Thymus (tissue), 11 donors: ENCODE data around the gene SPTBN5. TPM values are rescaled to one million over a fixed set of nuclear protein-coding genes. Genes with fewer than 3 reads are reported as not detected.

ENCODE experiments used
- DNase-seq, 9 donors: peaks; one replicate each; pipeline ENCODE4 v3.0.0-alpha.2; 2013; ENCODE audit warnings: low spot score in 9 of 9, low read depth in 6 of 9, missing footprints in 1 of 9
- H3K27ac ChIP-seq, 2 donors: one replicate each; pipeline ENCODE4 v1.5.1; 2013; ENCODE audit warnings: control low read depth in 1 of 2, low read depth in 1 of 2, low read length in 1 of 2, mild to moderate bottlenecking in 1 of 2, moderate library complexity in 1 of 2
- H3K27me3 ChIP-seq, 2 donors: one replicate each; pipeline ENCODE4 v1.5.1; 2013; ENCODE audit warnings: low read length in 1 of 2; ENCODE audit not compliant: control insufficient read depth in 2 of 2, insufficient read depth in 1 of 2
- H3K36me3 ChIP-seq, 2 donors: one replicate each; pipeline ENCODE4 v1.5.1; 2013; ENCODE audit warnings: low read length in 1 of 2, mild to moderate bottlenecking in 1 of 2, moderate library complexity in 1 of 2; ENCODE audit not compliant: control insufficient read depth in 2 of 2, insufficient read depth in 2 of 2
- H3K4me1 ChIP-seq, 2 donors: one replicate each; pipeline ENCODE4 v1.5.1; 2013; ENCODE audit warnings: low read length in 2 of 2; ENCODE audit not compliant: control insufficient read depth in 2 of 2, insufficient read depth in 2 of 2
- H3K4me3 ChIP-seq, 2 donors: one replicate each; pipeline ENCODE4 v1.5.1; 2013; ENCODE audit warnings: low read length in 2 of 2, control low read depth in 1 of 2, mild to moderate bottlenecking in 1 of 2
- H3K9me3 ChIP-seq, 2 donors: one replicate each; pipeline ENCODE4 v1.5.1; 2013; ENCODE audit warnings: low read length in 1 of 2, mild to moderate bottlenecking in 1 of 2; ENCODE audit not compliant: control insufficient read depth in 2 of 2, insufficient read depth in 1 of 2
- WGBS: extraction: QIAGEN DNeasy Blood & Tissue Kit; methylation state at CpG from one replicate; pipeline ENCODE4 v1.1.7; 2013; 5-methylcytosine and 5-hydroxymethylcytosine counted together
- polyA plus RNA-seq: library from polyadenylated mRNA; stranded (reverse); fragments of 200-250 nt; gene quantifications from one replicate; pipeline ENCODE4 v1.2.3, GENCODE V29; 2013
- total RNA-seq: library from RNA; stranded (reverse); fragments of 120-200 nt; gene quantifications from one replicate; pipeline ENCODE4 v1.2.4, GENCODE V29; 2013
- donor health status: healthy.

Gene SPTBN5
- total and polyA plus RNA-seq, 2 donors, result 0.57 to 1.6 TPM

GRCh38 chr15:41921167-41921566 lies 27.3 kb upstream of the SPTBN5 start:
- Histone ChIP-seq H3K9me3 (no peaks in the 10 kb centered on the region), H3K4me1 (peaks cover 0 to 7% of the 10 kb centered on the region in 2 donors), H3K27ac (no peak overlapping the region), H3K36me3 (no peaks in the 10 kb centered on the region), H3K27me3 (no peaks in the 10 kb centered on the region), H3K4me3 (no peak overlapping the region)
- DNase-seq, result no peak
- WGBS, result 96% methylated on average over 9 of the region's 9 CpGs

- Histone ChIP-seq H3K27ac (no peak overlapping the region), H3K36me3 (no peaks in the 10 kb centered on the region), H3K9me3 (no peaks in the 10 kb centered on the region), H3K4me1 (peaks cover 0 to 5% of the 10 kb centered on the region in 2 donors), H3K4me3 (no peak overlapping the region), H3K27me3 (no peaks in the 10 kb centered on the region)
- WGBS, result 94% methylated on average over 3 of the region's 3 CpGs
- no peak for DNase-seq
Measured at GRCh38 chr15:41919954-41920538, 26.2 kb upstream of the SPTBN5 start.

GRCh38 chr15:41919201-41919820 lies 25.5 kb upstream of the SPTBN5 start:
- no peak for DNase-seq
- Histone ChIP-seq H3K36me3 (no peaks in the 10 kb centered on the region), H3K4me1 (peaks cover 0 to 8% of the 10 kb centered on the region in 2 donors), H3K27ac (no peak overlapping the region), H3K9me3 (no peaks in the 10 kb centered on the region), H3K27me3 (no peaks in the 10 kb centered on the region), H3K4me3 (no peak overlapping the region)
- 98% methylated on average over 30 of the region's 30 CpGs for WGBS

- Histone ChIP-seq H3K4me3 (no peak overlapping the region), H3K27me3 (no peaks in the 10 kb centered on the region), H3K36me3 (no peaks in the 10 kb centered on the region), H3K4me1 (peaks cover 0 to 9% of the 10 kb centered on the region in 2 donors), H3K9me3 (no peaks in the 10 kb centered on the region), H3K27ac (no peak overlapping the region)
- 97% methylated on average over 8 of the region's 8 CpGs for WGBS
- no peak for DNase-seq
Measured at GRCh38 chr15:41918506-41919126, 24.8 kb upstream of the SPTBN5 start.

- Histone ChIP-seq H3K27me3 (no peaks in the 10 kb centered on the region), H3K4me3 (no peak overlapping the region), H3K36me3 (no peaks in the 10 kb centered on the region), H3K27ac (no peak overlapping the region), H3K4me1 (peaks cover 0 to 9% of the 10 kb centered on the region in 2 donors), H3K9me3 (no peaks in the 10 kb centered on the region)
- 93% methylated on average over 10 of the region's 10 CpGs for WGBS
- no peak for DNase-seq
Measured at GRCh38 chr15:41917767-41918430, 24.0 kb upstream of the SPTBN5 start.

- no peak for DNase-seq
- Histone ChIP-seq H3K4me3 (no peak overlapping the region), H3K27me3 (no peaks in the 10 kb centered on the region), H3K4me1 (peaks cover 0 to 9% of the 10 kb centered on the region in 2 donors), H3K9me3 (no peaks in the 10 kb centered on the region), H3K36me3 (no peaks in the 10 kb centered on the region), H3K27ac (no peak overlapping the region)
- 96% methylated on average over 6 of the region's 6 CpGs for WGBS
Measured at GRCh38 chr15:41915255-41915994, 21.6 kb upstream of the SPTBN5 start.

GRCh38 chr15:41914411-41914810 lies 20.6 kb upstream of the SPTBN5 start:
- 86% methylated on average over 5 of the region's 5 CpGs for WGBS
- H3K27me3 ChIP-seq, result no peaks in the 10 kb centered on the region
- peaks cover 0 to 9% of the 10 kb centered on the region in 2 donors for H3K4me1 ChIP-seq
- no peaks in the 10 kb centered on the region for H3K36me3 ChIP-seq
- peak in 1 of 9 donors; percentile 34 for DNase-seq
- H3K4me3 ChIP-seq, result no peak overlapping the region
- H3K27ac ChIP-seq, result no peak overlapping the region
- H3K9me3 ChIP-seq, result no peaks in the 10 kb centered on the region

- no peaks in the 10 kb centered on the region for H3K36me3 ChIP-seq
- no peak for DNase-seq
- H3K4me1 ChIP-seq, result peaks cover 0 to 9% of the 10 kb centered on the region in 2 donors
- 95% methylated on average over 3 of the region's 3 CpGs for WGBS
- H3K4me3 ChIP-seq, result no peak overlapping the region
- no peaks in the 10 kb centered on the region for H3K9me3 ChIP-seq
- H3K27me3 ChIP-seq, result no peaks in the 10 kb centered on the region
- H3K27ac ChIP-seq, result no peak overlapping the region
Measured at GRCh38 chr15:41913256-41913655, 19.4 kb upstream of the SPTBN5 start.
